Activated naive CD4-positive, alpha-beta T cell treated with Interleukin-2 at 50 U/mL for 16 hours (primary cell): Measurements from ENCODE around the gene MICALL1.
"Not testable (repeated sequence)": the region's sequence is repeated elsewhere in the genome, so short reads cannot be mapped to it uniquely, and the experiment has no call there.

ENCODE experiments used
- DNase-seq: peaks from one replicate; pipeline ENCODE4 v3.0.0-alpha.2; 2020

The MICALL1 gene

DNA sequence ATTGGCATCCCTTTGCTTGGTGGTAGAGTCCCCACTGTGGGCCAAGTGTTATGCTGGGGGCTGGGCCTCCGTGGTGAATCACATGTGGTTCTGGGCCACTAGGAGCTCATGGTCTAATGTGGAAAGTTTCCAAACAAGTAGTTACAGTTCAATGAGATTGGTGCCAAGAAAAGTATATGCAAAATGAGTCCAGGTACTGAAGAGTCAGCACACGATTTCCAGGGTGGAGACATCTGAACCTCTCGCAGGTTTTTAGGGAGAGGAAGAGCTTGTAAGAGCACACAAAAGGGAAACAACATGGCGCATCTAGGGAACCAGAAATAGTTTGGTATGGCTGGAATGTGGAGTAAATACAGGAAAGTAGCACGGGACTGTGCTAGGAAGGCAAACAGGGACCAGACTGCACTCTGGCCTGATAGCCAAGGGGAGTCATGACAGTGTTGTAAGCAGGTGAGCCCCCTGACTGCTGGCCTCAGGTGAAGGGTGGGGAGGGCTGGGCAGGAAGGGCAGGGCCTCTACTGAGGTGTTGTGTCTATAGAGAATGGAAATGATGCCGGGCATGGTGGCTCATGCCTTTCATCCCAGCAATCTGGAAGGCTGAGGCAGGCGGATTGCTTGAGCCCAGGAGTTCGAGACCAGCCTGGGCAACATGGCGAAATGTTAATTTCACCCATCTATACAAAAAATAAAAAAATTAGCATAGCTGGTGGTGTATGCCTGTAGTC is 60.0 kb downstream of the MICALL1 start:
- no peak for DNase-seq

DNA sequence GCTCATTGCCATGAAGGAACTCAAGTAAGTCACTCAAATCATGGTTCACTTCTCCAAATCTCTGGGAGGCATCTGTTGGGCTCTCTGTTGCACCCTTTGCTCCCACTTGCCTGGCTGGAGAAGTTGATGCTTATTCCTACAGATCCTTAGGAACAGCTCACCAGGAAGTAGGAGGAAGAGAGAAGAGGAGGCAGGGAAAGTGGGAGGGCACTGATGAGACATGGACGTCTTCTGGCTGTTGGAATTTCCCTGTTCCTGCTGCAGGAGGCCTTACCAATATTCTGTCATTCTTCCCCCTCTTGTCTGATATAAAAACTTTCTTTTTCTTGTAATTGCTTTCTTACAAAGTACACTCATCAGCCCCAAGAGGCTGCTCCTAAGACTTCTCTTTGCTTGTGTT is 61.0 kb downstream of the MICALL1 start:
- DNase-seq = no peak

DNA sequence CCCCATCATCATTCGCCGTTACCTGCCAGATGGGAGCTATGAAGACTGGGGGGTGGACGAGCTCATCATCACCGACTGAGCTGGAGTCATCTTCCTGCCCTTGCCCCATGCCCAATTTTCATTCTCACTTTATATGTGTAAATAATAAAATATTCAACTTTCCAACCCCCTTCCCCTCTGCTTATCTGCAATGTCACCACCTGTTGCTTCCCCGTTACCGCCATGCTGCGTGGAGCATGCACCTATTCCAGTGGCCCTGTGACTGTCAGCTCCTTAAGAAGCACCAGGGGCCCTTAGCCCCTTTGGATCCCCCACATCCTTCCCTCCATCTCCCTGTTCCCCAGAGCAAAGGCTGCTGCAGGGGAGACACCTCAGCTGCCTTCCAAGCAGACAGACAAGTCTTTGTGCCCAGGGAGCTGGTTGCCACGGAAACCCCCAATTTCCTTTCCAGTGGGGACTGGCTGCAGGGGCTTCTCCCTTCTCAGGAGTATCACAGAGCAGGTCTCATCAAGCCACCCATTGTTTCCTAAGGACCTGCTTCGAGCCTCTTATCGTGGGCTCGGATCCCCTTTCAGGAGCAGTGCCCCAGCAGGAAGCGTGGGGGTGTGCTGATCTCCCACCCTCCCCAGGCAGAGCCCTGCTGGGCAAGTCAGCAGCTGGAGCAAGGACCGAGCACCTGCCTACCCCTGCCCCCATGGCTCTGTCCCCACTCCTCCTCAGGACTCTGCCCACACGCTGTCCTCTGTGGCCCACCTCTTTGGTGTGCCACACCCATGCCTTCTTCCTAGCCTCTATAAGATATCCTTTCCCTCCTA is 61.7 kb downstream of the MICALL1 start:
- DNase-seq = no peak

DNA sequence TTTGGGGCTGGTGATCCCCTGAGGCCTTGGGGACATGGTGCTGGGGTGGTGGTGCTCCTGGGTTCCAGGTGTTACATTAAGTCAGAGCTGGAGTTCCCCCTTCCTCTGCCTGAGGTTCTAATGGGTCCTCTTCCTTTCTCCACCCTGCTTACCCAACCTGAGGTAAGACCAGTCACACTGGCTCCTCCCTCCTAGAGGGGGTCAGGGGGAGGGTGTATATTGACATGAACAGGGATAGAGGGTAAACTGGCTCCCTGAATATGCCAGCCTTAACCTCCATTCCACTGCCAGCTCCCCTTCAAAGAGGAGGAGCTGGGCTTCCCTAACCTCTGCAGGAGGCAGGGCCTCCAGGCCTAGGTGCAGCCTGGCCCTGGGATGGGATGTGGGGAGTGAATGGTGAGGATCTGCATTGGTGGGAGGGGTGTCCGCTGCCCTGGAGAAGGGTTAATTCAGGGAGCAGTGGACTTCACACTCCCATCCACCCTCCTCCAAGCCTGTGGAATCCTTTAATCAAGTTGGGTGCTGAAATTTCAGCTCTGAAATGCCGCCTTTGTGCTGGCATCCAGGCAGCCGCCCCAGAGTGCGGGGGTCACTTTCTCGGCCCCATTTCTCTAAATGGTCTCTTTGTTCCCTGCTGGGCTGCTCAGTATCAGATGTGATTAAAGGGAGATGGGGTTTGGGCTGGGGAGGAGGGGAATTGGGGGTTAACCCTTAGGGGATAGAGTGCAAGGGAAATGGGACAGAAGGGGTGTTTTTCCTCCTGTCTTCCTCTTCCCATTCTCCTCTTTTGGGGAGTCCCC is 62.6 kb downstream of the MICALL1 start:
- no peak for DNase-seq

DNA sequence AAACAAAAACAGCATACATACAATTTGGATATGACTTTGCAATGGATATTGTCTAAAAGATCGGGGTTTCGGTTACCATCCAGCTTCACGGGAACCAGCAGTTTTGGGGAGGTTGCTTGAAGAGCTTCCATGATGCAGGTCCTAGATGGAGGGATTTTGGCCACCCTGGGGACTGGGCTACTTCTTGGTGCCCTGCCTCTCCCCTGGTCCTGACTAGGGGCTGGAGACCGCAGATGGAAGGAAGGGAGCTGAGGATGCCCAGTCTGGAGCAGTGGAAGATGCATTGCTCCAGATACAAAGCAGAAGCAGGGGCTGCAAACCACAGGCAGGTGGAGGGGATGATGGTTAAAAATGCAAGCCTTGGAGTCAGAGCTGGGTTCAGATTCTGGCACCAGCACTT is 64.8 kb downstream of the MICALL1 start:
- DNase-seq = no peak

DNA sequence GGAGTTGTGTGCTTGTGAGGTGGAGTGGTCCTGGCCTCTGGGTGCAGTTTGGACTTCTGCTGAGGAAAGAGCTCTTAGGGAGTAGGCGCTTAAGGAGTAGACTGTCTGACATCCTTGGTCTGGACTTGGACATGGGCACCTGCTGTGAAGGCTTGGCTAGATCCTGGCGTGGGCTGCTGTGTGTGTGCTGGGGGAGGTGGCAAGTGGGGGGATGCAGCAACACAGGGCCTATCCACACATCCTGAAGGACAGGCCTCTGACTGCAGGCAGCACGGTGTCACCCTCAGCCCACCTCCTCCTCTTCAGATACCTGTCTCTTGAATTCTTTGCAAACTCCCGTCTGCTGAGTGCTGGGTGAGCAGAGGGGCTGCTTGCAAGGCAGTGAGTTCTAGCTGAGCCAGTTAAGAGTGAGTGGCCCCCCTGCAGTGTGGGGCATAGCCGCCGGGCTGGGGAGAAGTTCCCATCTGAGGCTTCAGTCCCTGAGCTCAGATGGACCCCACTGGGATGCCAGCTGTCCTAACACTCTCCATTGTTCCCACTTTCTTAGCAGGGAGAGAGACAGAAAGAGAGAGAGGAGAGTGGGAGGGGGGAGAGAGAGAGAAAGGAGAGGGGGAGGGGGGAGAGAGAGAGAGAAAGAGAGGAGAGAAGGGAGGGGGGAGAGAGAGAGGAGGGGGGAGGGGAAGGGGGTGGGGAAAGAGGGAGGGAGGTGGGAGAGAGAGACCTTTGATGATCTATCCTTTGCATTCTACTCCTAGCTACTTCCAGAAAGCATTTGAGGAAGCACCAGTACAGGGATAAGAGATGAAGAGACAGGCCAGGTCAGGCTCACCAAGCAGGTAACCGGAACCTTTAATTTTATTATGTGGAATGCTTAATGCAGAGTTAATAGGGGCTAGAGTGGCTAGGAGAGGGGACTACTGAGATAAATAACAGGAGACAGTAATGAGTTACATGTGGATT is 65.7 kb downstream of the MICALL1 start:
- no peak for DNase-seq

DNA sequence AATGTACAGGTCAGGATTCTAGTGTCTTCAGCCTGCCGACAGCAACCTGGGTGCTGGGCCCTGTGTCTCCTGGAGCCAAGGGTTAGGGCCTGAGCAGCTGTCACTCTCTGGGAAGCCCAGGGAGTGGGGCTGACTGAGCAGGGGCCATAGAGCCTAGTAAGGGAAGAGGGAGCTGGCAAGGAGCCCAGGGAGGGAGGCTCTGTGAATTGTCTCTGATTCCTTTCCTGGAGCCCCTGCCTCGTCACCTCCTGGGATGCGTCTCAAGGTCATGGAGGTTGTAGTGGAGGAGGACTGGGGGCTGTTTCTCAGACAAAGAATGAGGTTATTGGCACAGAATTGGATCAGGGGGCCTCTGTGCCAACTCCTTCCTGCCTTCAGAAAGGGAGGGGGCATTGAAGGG is 66.4 kb downstream of the MICALL1 start:
- DNase-seq = no peak

DNA sequence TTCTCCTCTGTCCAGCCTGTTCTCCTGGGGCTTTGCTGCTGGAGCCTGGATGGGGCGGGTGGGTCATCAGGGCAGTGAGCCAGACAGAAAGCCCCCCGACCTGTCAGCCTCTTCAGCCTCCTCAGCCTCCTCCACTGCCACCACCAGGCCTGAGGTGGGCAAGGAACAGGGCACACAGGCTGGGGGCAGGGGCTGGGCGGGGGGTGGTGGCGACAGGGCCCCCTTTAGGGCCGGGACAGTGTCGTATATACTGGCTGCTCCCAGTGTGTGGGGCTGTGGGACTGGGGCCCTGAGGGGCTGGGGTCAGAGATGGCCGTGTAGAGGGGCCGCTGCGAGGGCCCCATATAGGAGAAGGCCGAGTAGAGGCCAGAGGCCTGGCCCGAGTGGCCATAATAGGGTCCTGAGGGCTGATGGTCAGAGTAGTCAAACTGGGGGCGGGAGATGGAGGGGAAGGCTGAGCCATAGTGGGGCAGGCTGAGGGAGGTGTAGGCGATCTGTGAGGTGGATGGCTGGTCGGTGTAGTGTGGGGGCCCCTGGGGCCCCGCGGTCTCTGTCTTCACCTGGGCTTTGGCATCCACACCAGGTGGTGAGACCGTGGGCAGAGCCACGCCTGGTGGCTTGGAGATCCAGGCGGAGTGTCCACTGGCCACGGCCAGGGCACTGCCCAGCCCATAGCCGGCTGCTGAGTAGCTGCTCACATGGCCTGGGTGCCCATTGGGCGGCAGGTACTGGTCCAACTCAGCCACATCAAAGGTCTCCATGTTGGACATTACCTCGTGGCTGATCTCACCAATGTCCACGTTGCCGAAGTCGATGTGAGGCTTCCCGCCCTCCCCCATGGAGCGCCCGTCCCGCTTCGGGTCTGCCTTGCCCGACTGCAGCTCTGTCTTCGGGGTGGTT is 67.4 kb downstream of the MICALL1 start:
- DNase-seq = no peak

DNA sequence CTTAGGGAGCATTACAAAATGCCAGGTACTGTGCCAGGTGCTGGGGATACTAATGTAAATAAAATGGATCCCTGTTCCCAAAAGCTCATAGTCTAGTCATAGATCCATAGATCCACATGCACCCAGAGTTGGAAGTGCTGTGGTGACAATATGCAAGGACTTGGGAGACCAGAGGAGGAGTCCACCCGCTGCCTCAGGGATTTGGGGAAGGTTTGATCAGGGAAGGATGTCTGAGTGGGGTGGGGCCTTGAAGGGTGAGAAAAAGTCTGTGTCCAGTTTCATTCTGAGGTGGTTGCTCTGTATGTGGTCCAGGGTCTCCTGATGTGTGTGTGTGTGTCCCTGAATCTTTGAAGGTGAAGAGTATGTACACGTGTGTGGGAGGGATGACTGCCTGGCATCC is 69.1 kb downstream of the MICALL1 start:
- no peak for DNase-seq

DNA sequence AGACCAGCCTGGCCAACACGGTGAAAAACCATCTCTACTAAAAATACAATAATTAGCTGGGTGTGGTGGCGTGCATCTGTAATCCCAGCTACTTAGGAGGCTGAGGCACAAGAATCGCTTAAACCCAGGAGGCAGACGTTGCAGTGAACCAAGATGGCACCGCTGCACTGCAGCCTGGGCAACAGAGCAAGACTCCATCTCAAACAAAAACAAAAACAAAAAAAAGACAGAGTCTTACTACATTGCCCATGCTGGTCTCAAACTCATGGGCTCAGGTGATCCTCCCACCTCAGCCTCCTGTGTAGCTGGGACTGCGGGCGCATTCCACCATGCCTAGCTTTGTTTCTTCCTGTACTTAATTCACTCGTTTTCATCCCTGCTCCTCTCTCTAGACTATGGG is 69.9 kb downstream of the MICALL1 start:
- not testable (repeated sequence) for DNase-seq

DNA sequence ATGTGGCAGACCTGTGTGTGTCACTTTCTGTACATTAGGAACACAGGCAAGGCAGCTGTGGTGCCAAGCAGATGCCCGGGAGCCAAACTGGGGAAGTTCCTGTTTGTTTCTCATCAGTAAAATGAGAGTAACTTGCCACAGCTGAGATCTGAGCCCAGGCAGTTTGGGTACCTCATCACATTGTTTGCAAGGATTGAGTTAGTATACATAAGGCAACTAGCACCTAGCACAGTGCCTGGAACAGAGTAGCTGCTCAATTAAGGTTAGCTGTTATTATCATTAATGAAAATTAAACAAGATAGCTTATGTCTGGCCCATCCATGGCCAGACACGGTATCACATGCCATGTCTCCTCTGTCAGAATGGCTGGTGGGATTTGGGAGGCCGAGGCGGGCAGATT is 70.5 kb downstream of the MICALL1 start:
- no peak for DNase-seq

DNA sequence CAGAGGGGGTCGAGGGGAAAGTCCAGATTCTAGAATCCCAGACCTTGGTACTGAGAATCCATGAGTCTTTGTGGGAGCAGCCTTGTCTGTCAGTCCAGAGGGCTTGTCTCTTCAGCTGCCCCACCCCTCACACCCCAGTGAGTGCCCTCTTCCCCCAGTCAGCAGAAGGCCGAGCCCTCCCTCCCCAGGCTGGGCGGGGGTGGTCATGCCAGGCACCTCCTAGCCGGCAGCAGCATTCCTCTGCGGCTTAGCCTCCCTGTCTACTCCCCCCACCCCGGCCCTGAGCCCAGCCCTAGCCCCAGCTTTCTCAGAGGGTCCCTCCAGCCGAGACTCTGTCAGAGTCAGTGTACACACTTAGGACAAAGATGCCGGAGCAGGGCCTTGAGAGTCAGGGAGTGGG is 73.7 kb downstream of the MICALL1 start:
- DNase-seq = no peak

DNA sequence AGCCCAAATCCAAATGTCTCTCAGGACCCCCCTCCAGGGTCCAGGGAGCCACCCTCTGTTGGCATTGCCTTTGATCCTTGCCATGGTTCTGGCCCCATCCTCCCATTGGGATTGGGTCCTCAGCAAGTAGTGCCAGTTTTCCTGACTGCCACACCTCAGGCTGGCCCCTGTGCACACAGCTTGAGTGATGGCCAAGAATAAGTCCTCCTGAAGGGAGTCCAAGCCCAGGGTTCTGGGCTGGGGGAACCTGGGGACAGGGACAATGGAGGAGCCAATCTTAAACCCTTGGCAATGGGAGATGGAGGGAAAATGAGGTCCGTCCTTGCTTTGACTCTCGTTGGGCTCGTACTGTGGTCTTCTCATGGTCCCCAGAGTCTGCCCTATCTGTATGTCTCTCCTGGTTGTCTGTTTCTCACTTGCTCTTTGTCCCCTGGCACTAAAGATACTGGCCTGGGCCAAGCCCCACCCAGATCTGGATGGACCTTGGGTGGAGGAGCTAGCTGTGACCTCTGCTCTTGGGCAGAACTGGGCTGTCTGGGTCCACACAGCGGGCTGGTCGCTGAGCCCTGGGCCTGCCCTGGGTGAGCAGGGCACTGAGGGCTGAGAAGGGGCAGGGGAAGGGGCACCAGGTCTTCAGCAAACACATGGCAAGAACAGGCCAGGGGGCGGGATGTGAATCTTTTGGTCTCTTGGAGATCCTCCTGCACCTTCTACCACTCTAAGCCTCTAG is 75.3 kb downstream of the MICALL1 start:
- DNase-seq = no peak

DNA sequence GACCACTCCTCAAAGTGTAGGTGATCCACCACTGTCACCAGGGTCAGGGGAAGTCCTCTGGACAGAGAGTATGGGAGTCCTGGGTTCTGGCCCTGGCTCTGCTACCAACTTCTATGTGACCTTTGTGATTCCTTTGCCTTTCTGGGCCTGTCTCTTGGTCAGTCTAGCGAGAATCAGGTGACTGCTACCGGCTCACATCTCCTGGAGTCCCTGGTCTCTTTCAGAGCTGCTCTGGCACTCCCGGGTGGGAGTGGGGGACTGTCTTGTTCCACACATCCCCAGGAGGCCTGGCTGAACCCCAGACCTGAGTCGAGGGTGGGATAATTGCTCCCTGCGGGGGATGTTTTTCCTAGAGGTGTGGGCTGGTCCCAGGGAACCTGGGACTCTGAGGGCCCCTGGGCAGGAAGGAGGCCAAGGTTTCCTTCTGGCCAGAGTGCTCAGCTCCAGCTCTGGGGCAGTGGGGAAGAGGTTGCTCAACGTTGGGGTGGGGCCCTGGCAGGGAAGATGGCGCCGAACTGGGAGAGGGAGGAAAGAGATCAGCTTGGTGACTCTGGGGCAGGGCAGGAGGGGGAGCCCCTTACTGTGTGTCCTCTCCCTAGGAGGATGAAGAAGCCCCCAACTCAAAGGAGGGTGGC is 76.2 kb downstream of the MICALL1 start:
- DNase-seq = no peak

DNA sequence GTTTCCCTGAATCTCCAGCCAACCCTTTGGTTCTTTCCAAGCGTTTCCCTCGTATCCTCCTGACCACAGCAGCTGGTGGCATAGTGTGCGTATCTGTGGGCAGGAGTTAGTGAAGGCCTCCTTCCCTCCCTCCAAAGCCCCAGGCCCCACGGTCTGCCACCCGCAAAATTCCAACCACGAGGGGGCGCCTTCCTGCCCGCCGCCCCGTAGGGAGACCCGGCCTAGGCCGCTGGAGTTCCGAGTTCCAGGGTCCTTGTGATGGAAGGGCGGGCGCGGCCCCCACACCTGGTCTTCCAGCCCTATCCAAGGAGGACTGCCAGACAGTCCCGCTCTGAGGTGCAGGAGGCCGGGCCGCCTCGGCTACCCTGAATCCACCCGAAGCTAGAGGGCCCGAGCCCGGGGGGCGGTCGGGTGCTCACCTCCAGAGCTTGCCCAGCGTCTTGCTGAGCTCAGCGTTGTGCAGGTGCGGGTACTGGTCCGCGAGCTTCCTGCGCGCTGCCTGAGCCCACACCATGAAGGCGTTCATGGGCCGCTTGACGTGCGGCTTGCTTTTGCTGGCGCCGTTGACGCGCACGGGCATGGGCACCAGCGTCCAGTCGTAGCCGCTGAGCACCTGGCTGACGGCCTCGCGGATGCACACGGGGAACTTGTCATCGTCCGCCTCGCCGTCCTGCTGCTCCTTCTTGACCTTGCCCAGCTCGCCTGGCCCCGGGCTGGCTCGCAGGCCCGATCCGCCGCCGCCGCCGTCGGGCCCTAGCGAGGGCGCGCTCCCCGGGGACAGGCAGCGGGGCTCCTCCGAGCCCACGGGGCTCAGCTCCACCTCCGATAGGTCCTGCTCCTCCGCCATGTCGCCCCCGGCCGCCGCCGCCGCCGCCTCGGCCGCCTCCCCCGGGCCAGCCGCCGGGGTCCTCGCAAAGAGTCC is 77.1 kb downstream of the MICALL1 start:
- no peak for DNase-seq

DNA sequence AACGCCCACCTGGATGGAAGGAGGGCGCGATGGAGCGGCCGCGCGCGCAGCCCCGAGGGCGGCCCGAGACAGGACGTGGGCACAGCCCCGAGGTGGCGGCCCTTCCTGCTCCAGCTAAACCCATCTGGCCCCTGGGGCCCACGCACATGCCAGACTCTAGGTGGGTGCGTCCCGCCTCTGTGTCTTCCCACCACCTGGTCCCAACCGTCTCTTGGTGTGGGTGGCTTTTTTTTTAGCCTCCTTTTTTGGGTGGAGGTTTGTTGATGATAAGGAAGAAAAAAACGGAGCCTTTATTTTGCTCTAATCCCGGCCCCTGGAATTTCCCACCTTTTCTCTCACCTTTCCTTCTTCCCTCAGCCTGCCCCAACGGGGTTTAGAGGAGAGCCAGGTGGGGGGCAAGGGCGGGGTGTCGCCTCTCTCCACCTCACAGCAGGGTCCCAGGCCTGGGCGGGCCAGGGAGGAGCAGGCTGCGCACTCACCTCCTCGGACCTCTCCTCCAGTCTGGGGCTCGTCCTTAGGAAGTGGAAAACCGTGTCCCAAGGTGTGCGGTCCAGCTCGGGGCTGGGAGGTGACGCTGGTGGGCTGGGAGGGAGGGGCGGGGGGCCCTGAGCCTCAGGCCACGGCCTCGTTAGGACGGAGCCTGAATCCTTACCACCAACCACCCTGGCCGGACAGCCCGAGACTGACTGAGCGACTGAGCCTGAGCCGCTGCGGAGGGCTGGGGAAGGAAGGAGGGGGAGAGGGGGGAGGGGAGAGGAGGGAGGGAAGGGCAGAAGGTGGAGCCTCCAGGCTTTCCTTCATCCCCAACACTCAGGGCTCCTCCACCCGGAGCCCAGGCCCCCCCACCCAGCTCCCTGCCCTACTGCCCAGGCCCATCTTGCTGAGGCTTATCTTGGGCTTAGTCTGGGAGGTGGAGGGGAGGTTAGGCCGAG is 78.0 kb downstream of the MICALL1 start, which contains the start of gene SOX10:
SOX10 (minus strand) TSS at position 696 of the 932 bp plus-strand sequence. CDS start 771 bp downstream, outside the sequence.
- DNase-seq = no peak

DNA sequence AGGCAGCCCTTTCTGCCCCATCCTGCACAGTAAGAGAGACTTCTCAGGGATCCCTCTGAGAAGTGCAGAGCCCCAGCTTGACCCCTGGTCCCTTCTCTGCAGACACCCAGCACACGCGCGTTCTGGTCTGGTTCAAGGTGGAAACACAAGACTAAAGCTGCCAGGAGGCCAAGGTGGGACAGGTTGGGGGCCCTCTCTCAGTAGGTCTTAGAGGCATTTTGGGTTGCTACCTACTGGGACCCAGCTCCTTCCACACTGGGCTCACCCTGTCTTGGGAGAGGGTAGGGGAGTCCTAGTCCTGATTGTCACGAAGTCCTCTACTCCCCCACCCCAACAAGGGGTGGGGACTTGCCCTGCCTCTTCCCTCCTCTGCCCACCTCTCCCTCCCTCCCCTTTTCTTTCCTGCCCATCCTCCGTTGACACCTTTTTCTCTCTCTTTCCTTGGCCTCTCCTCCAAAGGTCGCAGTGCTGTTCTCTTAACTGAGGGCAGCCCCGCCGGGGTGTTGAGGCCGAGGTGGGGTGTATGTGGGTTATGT is 79.0 kb downstream of the MICALL1 start:
- no peak for DNase-seq
